ENCODE data around the gene CFAP45. TPM values are rescaled to one million over a fixed set of nuclear protein-coding genes. Genes with fewer than 3 reads are reported as not detected.

CFAP45 gene
- total RNA-seq, 1 donor from 2014 or later, result 1.0 TPM

GRCh38 chr1:159827549-159827948 lies 72.4 kb downstream of the CFAP45 start:
- Mint-ChIP-seq H3K27ac (ENCODE audit: unreplicated experiment) (no peak overlapping the region), H3K9me3 (ENCODE audit: unreplicated experiment) (no peaks in the 10 kb centered on the region), H3K27me3 (ENCODE audit: unreplicated experiment) (peaks cover 13% of the 10 kb centered on the region), H3K4me1 (ENCODE audit: unreplicated experiment) (peaks cover 6% of the 10 kb centered on the region), H3K36me3 (ENCODE audit: low read depth, unreplicated experiment) (no peaks in the 10 kb centered on the region), H3K4me3 (ENCODE audit: unreplicated experiment) (no peak overlapping the region)
- TF ChIP-seq CTCF (IDR thresholded peaks at IDR 0.05; ENCODE audit: unreplicated experiment), result no peak
- DNase-seq (ENCODE audit: low spot score), result no peak

GRCh38 chr1:159827102-159827490 lies 72.9 kb downstream of the CFAP45 start:
- H3K36me3 Mint-ChIP-seq (ENCODE audit: low read depth, unreplicated experiment), result no peaks in the 10 kb centered on the region
- peaks cover 6% of the 10 kb centered on the region for H3K4me1 Mint-ChIP-seq (ENCODE audit: unreplicated experiment)
- H3K4me3 Mint-ChIP-seq (ENCODE audit: unreplicated experiment), result no peak overlapping the region
- H3K27ac Mint-ChIP-seq (ENCODE audit: unreplicated experiment), result no peak overlapping the region
- peaks cover 15% of the 10 kb centered on the region for H3K27me3 Mint-ChIP-seq (ENCODE audit: unreplicated experiment)
- DNase-seq (ENCODE audit: low spot score), result no peak
- H3K9me3 Mint-ChIP-seq (ENCODE audit: unreplicated experiment), result no peaks in the 10 kb centered on the region
- no peak for TF ChIP-seq CTCF (IDR thresholded peaks at IDR 0.05; ENCODE audit: unreplicated experiment)

GRCh38 chr1:159826441-159827101 lies 73.4 kb downstream of the CFAP45 start, which contains the start of gene SLAMF8:
Gene SLAMF8, plus strand, starts transcription at chr1:159826873. Its CDS starts 26 bp downstream, at chr1:159826899.
- no peaks in the 10 kb centered on the region for H3K9me3 Mint-ChIP-seq (ENCODE audit: unreplicated experiment)
- peaks cover 16% of the 10 kb centered on the region for H3K27me3 Mint-ChIP-seq (ENCODE audit: unreplicated experiment)
- H3K27ac Mint-ChIP-seq (ENCODE audit: unreplicated experiment), result peak within 1 kb of the TSS; percentile 21
- no peak within 1 kb of the TSS for H3K4me3 Mint-ChIP-seq (ENCODE audit: unreplicated experiment)
- no peak for DNase-seq (ENCODE audit: low spot score)
- H3K36me3 Mint-ChIP-seq (ENCODE audit: low read depth, unreplicated experiment), result no peaks in the 10 kb centered on the region
- no peak for TF ChIP-seq CTCF (IDR thresholded peaks at IDR 0.05; ENCODE audit: unreplicated experiment)
- peaks cover 6% of the 10 kb centered on the region for H3K4me1 Mint-ChIP-seq (ENCODE audit: unreplicated experiment)

- no peak overlapping the region for H3K27ac Mint-ChIP-seq (ENCODE audit: unreplicated experiment)
- peaks cover 6% of the 10 kb centered on the region for H3K4me1 Mint-ChIP-seq (ENCODE audit: unreplicated experiment)
- H3K27me3 Mint-ChIP-seq (ENCODE audit: unreplicated experiment), result peaks cover 16% of the 10 kb centered on the region
- H3K4me3 Mint-ChIP-seq (ENCODE audit: unreplicated experiment), result no peak overlapping the region
- H3K9me3 Mint-ChIP-seq (ENCODE audit: unreplicated experiment), result no peaks in the 10 kb centered on the region
- TF ChIP-seq CTCF (IDR thresholded peaks at IDR 0.05; ENCODE audit: unreplicated experiment), result no peak
- H3K36me3 Mint-ChIP-seq (ENCODE audit: low read depth, unreplicated experiment), result no peaks in the 10 kb centered on the region
- no peak for DNase-seq (ENCODE audit: low spot score)
Measured at GRCh38 chr1:159825564-159825963, 74.4 kb downstream of the CFAP45 start.

GRCh38 chr1:159823406-159823805 lies 76.6 kb downstream of the CFAP45 start:
- H3K27me3 Mint-ChIP-seq (ENCODE audit: unreplicated experiment), result peaks cover 14% of the 10 kb centered on the region
- peak overlapping the region; percentile 37 for H3K4me3 Mint-ChIP-seq (ENCODE audit: unreplicated experiment)
- no peak overlapping the region for H3K27ac Mint-ChIP-seq (ENCODE audit: unreplicated experiment)
- TF ChIP-seq CTCF (IDR thresholded peaks at IDR 0.05; ENCODE audit: unreplicated experiment), result no peak
- H3K36me3 Mint-ChIP-seq (ENCODE audit: low read depth, unreplicated experiment), result no peaks in the 10 kb centered on the region
- H3K9me3 Mint-ChIP-seq (ENCODE audit: unreplicated experiment), result no peaks in the 10 kb centered on the region
- DNase-seq (ENCODE audit: low spot score), result no peak
- peaks cover 6% of the 10 kb centered on the region for H3K4me1 Mint-ChIP-seq (ENCODE audit: unreplicated experiment)
